ENCODE data around the gene ERAP2.
"Not testable (repeated sequence)": the region's sequence is repeated elsewhere in the genome, so short reads cannot be mapped to it uniquely, and the experiment has no call there.

DNA sequence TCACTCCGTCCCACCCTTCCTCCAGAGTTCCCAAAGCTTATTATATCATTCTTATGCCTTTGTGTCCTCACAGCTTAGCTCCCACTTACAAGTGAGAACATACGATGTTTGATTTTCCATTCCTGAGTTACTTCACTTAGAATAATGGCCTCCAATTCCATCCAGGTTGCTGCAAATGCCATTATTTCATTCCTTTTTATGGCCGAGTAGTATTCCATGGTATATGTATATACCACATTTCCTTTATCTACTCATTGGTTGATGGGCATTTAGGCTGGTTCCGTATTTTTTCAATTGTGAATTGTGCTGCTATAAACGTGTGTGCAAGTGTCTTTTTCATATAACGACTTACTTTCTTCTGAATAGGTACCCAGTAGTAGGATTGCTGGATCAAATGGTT is 34.4 kb upstream of the ERAP2 start:
- not testable (repeated sequence) for TF ChIP-seq SUZ12 (IDR thresholded peaks at IDR 0.05; ENCODE audit: extremely low read depth, insufficient read depth, insufficient read length); ZNF274 (IDR thresholded peaks at IDR 0.05; ENCODE audit: low read depth, low read length)
